Measurements from ENCODE around the gene SLC17A8. TPM values are rescaled to one million over a fixed set of nuclear protein-coding genes. Genes with fewer than 3 reads are reported as not detected.
"Not testable (repeated sequence)": the region's sequence is repeated elsewhere in the genome, so short reads cannot be mapped to it uniquely, and the experiment has no call there.

The SLC17A8 gene
- polyA plus RNA-seq, 1 experiment: not detected

GRCh38 chr12:100413001-100413400 is 56.1 kb downstream of the SLC17A8 start:
- no peak for TF ChIP-seq CTCF (IDR thresholded peaks at IDR 0.05; ENCODE audit: low read depth, low read length)

DNA sequence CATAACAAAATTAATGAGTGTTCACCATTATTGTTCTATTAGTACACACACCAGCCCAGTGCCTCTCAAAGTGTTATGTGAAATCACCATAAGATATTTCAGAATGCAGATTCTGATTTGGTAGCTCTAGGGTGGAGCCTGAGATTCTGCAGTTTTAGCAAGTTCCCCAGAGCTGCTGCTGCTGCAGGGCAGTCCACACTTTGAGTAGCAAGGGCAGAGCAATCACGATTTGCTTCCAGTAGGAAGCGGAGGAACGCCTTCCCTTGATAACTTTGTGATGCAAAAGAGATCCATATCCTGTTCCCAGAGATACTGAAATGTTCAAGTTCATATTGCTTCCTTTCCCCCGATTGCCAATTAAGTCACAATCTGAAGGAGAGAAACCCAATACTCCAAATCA is 57.9 kb downstream of the SLC17A8 start:
- ChIA-PET POLR2A (no interaction called here), CTCF (interaction anchor here (0.6 to 1.1 kb wide), 2 partner anchors 10 to 133 kb away, joined by 4 to 6 read pairs; no protein-coding TSS in a partner anchor)
- no peak overlapping the region for H3K4me3 ChIP-seq (ENCODE audit: low read depth, low read length)

More at GRCh38 chr12:100413001-100413400, 56.1 kb downstream of the SLC17A8 start:
- H3K4me3 ChIP-seq (ENCODE audit: low read depth, low read length): no peak overlapping the region
- no peak overlapping the region for H3K27ac ChIP-seq (ENCODE audit: low read depth, low read length)
- CTCF ChIA-PET: no interaction called here
- no peaks in the 10 kb centered on the region for H3K9me3 ChIP-seq (ENCODE audit: control insufficient read depth, insufficient read depth, low read length)
- POLR2A ChIA-PET: no interaction called here
- H3K27me3 ChIP-seq (ENCODE audit: control insufficient read depth, insufficient read depth, low read length): no peaks in the 10 kb centered on the region
- DNase-seq (ENCODE audit: low read depth, low spot score): no peak

GRCh38 chr12:100422646-100423045 is 65.8 kb downstream of the SLC17A8 start:
- no peak for TF ChIP-seq CTCF (IDR thresholded peaks at IDR 0.05; ENCODE audit: low read depth, low read length)
- CTCF ChIA-PET: no interaction called here
- no peaks in the 10 kb centered on the region for H3K27me3 ChIP-seq (ENCODE audit: control insufficient read depth, insufficient read depth, low read length)
- no peak for DNase-seq (ENCODE audit: low read depth, low spot score)
- POLR2A ChIA-PET: no interaction called here
- H3K4me3 ChIP-seq (ENCODE audit: low read depth, low read length): no peak overlapping the region
- H3K9me3 ChIP-seq (ENCODE audit: control insufficient read depth, insufficient read depth, low read length): no peaks in the 10 kb centered on the region
- H3K27ac ChIP-seq (ENCODE audit: low read depth, low read length): no peak overlapping the region

More for the DNA sequence above, 57.9 kb downstream of the SLC17A8 start:
- H3K27ac ChIP-seq (ENCODE audit: low read depth, low read length): no peak overlapping the region
- TF ChIP-seq CTCF (IDR thresholded peaks at IDR 0.05; ENCODE audit: low read depth, low read length): no peak
- no peaks in the 10 kb centered on the region for H3K27me3 ChIP-seq (ENCODE audit: control insufficient read depth, insufficient read depth, low read length)
- DNase-seq (ENCODE audit: low read depth, low spot score): no peak
- H3K9me3 ChIP-seq (ENCODE audit: control insufficient read depth, insufficient read depth, low read length): no peaks in the 10 kb centered on the region

- Histone ChIP-seq H3K9me3 (ENCODE audit: control insufficient read depth, insufficient read depth, low read length) (no peaks in the 10 kb centered on the region), H3K27ac (ENCODE audit: low read depth, low read length) (no peak overlapping the region), H3K27me3 (ENCODE audit: control insufficient read depth, insufficient read depth, low read length) (no peaks in the 10 kb centered on the region), H3K4me3 (ENCODE audit: low read depth, low read length) (no peak overlapping the region)
- ChIA-PET POLR2A (interaction anchor here (0.7 kb wide), 1 partner anchor 1429 kb away, joined by 5 read pairs; no protein-coding TSS in a partner anchor), CTCF (interaction anchor here (0.6 to 0.8 kb wide), 2 partner anchors 22 to 1465 kb away, joined by 3 to 4 read pairs; no protein-coding TSS in a partner anchor)
- no peak for DNase-seq (ENCODE audit: low read depth, low spot score)
- no peak for TF ChIP-seq CTCF (IDR thresholded peaks at IDR 0.05; ENCODE audit: low read depth, low read length)
Observed at GRCh38 chr12:100426145-100426544, 69.3 kb downstream of the SLC17A8 start.

DNA sequence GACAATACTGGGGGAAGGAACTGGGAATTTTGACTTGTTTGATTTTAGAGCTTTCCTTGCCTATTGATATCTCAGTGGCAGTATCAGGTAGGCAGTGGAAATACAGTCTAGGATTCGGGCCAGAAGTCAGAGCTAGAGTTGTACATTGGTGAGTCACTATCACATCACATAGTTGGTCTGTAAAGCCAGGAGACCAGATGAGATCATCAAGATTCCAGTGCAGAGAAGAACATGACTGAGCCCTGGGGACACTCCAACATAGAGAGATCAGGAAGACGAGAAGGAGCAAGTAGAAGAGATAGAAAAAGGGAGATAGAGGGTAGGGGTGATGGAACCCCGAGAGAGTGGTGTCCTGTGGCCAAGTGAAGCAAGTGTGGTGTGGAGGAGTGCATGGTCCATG is 70.2 kb downstream of the SLC17A8 start:
- ChIA-PET POLR2A (no interaction called here), CTCF (no interaction called here)
- Histone ChIP-seq H3K4me3 (ENCODE audit: low read depth, low read length) (no peak overlapping the region), H3K9me3 (ENCODE audit: control insufficient read depth, insufficient read depth, low read length) (no peaks in the 10 kb centered on the region), H3K27ac (ENCODE audit: low read depth, low read length) (no peak overlapping the region), H3K27me3 (ENCODE audit: control insufficient read depth, insufficient read depth, low read length) (no peaks in the 10 kb centered on the region)
- DNase-seq (ENCODE audit: low read depth, low spot score): no peak
- TF ChIP-seq CTCF (IDR thresholded peaks at IDR 0.05; ENCODE audit: low read depth, low read length): no peak

DNA sequence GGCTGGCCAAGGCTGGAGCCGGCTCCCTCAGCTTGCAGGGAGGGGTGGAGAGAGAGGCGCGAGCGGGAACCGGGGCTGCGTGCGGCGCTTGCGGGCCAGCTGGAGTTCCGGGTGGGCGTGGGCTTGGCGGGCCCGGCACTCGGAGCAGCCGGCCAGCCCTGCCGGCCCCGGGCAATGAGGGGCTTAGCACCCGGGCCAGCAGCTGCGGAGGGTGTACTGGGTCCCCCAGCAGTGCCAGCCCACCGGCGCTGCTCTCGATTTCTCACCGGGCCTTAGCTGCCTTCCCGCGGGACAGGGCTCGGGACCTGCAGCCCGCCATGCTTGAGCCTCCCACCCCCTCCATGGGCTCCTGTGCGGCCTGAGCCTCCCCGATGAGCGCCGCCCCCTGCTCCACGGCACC is 73.4 kb downstream of the SLC17A8 start:
- H3K27me3 ChIP-seq (ENCODE audit: control insufficient read depth, insufficient read depth, low read length); H3K4me3 ChIP-seq (ENCODE audit: low read depth, low read length); DNase-seq (ENCODE audit: low read depth, low spot score); H3K27ac ChIP-seq (ENCODE audit: low read depth, low read length); POLR2A ChIA-PET; H3K9me3 ChIP-seq (ENCODE audit: control insufficient read depth, insufficient read depth, low read length): not testable (repeated sequence)
- CTCF ChIA-PET: interaction anchor here (1.7 kb wide), 1 partner anchor 26 kb away, joined by 5 read pairs; no protein-coding TSS in a partner anchor

Data from AG04450 (cell line).